H1 (cell line): Measurements from ENCODE around the gene CNGA1. TPM values are rescaled to one million over a fixed set of nuclear protein-coding genes. Genes with fewer than 3 reads are reported as not detected.

Source experiments
- CTCF ChIA-PET: fragments of 300-600 bp; sonication (Branson Sonifier 250); formaldehyde crosslinking; loops from one replicate; lab custom pipeline; 2021; ENCODE audit not compliant: partially characterized antibody; lab: Charles Lee
- POLR2A ChIA-PET: fragments of 300-600 bp; sonication (Branson Sonifier 250); formaldehyde crosslinking; loops from one replicate; lab custom pipeline; 2021; ENCODE audit warnings: inconsistent platforms; ENCODE audit not compliant: partially characterized antibody; lab: Charles Lee
- DNase-seq, 2 experiments: peaks; one replicate each; pipeline versions ENCODE4 v3.0.0 to v3.0.0-alpha.2; 2010 to 2022; ENCODE audit warnings: low spot score in 2 of 2, low read depth in 1 of 2, mixed read lengths in 1 of 2
- FAIRE-seq: peaks from 2 replicates; lab custom pipeline; 2011; peaks lifted over from hg19 to GRCh38; lab: Jason Lieb, UNC
- H2AFZ ChIP-seq: 2 replicates; pipeline ENCODE4 v1.8.1; 2012; ENCODE audit warnings: low read length, inconsistent platforms
- H2AK5ac ChIP-seq: 2 replicates; pipeline ENCODE4 v1.6.1; 2013; ENCODE audit warnings: low read depth, low read length
- H2BK120ac ChIP-seq: replicated peaks from 2 replicates; pipeline ENCODE3; 2013; ENCODE audit warnings: low read depth, low read length, inconsistent platforms
- H2BK12ac ChIP-seq: 2 replicates; pipeline ENCODE4 v1.6.1; 2013; ENCODE audit warnings: low read depth, low read length
- H2BK15ac ChIP-seq: 2 replicates; pipeline ENCODE4 v1.6.1; 2013; ENCODE audit warnings: low read length
- H2BK20ac ChIP-seq: 2 replicates; pipeline ENCODE4 v1.6.1; 2013; ENCODE audit warnings: low read length
- H2BK5ac ChIP-seq: 2 replicates; pipeline ENCODE4 v1.6.1; 2013; ENCODE audit warnings: low read depth, low read length
- H3K14ac ChIP-seq: 2 replicates; pipeline ENCODE4 v1.6.1; 2013; ENCODE audit warnings: inconsistent platforms; ENCODE audit not compliant: insufficient read length
- H3K18ac ChIP-seq: 2 replicates; pipeline ENCODE4 v1.6.1; 2013; ENCODE audit warnings: low read length; ENCODE audit errors: extremely low read depth
- H3K23ac ChIP-seq: 2 replicates; pipeline ENCODE4 v1.6.1; 2013; ENCODE audit warnings: inconsistent platforms; ENCODE audit not compliant: insufficient read length
- H3K23me2 ChIP-seq: 2 replicates; pipeline ENCODE4 v1.6.1; 2013; ENCODE audit warnings: low read depth, low read length
- H3K27ac ChIP-seq: 2 replicates; pipeline ENCODE4 v1.6.1; 2011; ENCODE audit warnings: low read depth, low read length, inconsistent platforms
- H3K27me3 ChIP-seq, 4 experiments: replicated peaks in 1 of 4; 1 replicate in 1 of 4; 2 replicates in 3 of 4; pipeline versions ENCODE4 v1.6.1 to v1.8.1; 2011 to 2013; ENCODE audit warnings: low read length in 3 of 4, mild to moderate bottlenecking in 3 of 4, inconsistent platforms in 2 of 4, mixed read lengths in 2 of 4, moderate library complexity in 1 of 4; ENCODE audit not compliant: control insufficient read depth in 3 of 4, insufficient read depth in 3 of 4; ENCODE audit errors: extremely low read depth in 1 of 4
- H3K36me3 ChIP-seq, 4 experiments: 2 replicates each; pipeline versions ENCODE4 v1.6.1 to v1.8.1; 2011 to 2013; ENCODE audit warnings: mild to moderate bottlenecking in 4 of 4, low read length in 3 of 4, moderate library complexity in 2 of 4, control low read depth in 1 of 4, inconsistent platforms in 1 of 4; ENCODE audit not compliant: insufficient read depth in 4 of 4, control insufficient read depth in 2 of 4
- H3K4ac ChIP-seq: replicated peaks from 2 replicates; pipeline ENCODE3; 2013; ENCODE audit warnings: low read length, low read depth, mixed read lengths, inconsistent platforms; ENCODE audit not compliant: insufficient read length
- H3K4me1 ChIP-seq, 4 experiments: replicated peaks in 1 of 4; 1 replicate in 1 of 4; 2 replicates in 3 of 4; pipeline versions ENCODE4 v1.6.1 to v1.8.1; 2011 to 2013; ENCODE audit warnings: low read length in 3 of 4, inconsistent platforms in 2 of 4, mixed read lengths in 1 of 4; ENCODE audit not compliant: insufficient read depth in 4 of 4, control insufficient read depth in 3 of 4
- H3K4me2 ChIP-seq, 2 experiments: 2 replicates each; pipeline versions ENCODE4 v1.6.1 to v1.8.1; 2011 to 2013; ENCODE audit warnings: low read depth in 2 of 2, low read length in 2 of 2, control low read depth in 1 of 2, inconsistent platforms in 1 of 2, mild to moderate bottlenecking in 1 of 2; ENCODE audit not compliant: insufficient read depth in 1 of 2
- H3K4me3 ChIP-seq, 4 experiments: fragments of 200-600, 300-600 bp in 1 of 4; sonication (generic), shearing (Covaris generic), sonication (Bioruptor Twin) in 1 of 4; 2 replicates each; pipeline versions ENCODE4 v1.5.1 to v1.8.1; 2011 to 2016; ENCODE audit warnings: low read length in 4 of 4, low read depth in 3 of 4, control low read depth in 2 of 4, inconsistent platforms in 2 of 4, mild to moderate bottlenecking in 2 of 4, mixed read lengths in 1 of 4, moderate library complexity in 1 of 4; ENCODE audit not compliant: insufficient read depth in 2 of 4; ENCODE audit errors: extremely low read depth in 1 of 4
- H3K56ac ChIP-seq: replicated peaks from 2 replicates; pipeline ENCODE3; 2013; ENCODE audit warnings: low read depth, mild to moderate bottlenecking, mixed read lengths, low read length, inconsistent platforms; ENCODE audit not compliant: insufficient read length
- H3K79me1 ChIP-seq: 2 replicates; pipeline ENCODE4 v1.6.1; 2013; ENCODE audit warnings: low read depth, low read length, control low read depth
- H3K79me2 ChIP-seq, 2 experiments: 2 replicates each; pipeline versions ENCODE4 v1.6.1 to v1.8.1; 2012 to 2013; ENCODE audit warnings: low read length in 2 of 2, mild to moderate bottlenecking in 2 of 2, inconsistent platforms in 1 of 2; ENCODE audit not compliant: insufficient read depth in 2 of 2, control insufficient read depth in 1 of 2
- H3K9ac ChIP-seq, 4 experiments: replicated peaks in 1 of 4; 1 replicate in 1 of 4; 2 replicates in 3 of 4; pipeline versions ENCODE4 v1.6.1 to v1.8.1; 2011 to 2013; ENCODE audit warnings: low read depth in 3 of 4, low read length in 3 of 4, control low read depth in 2 of 4, mild to moderate bottlenecking in 2 of 4, moderate library complexity in 2 of 4, inconsistent platforms in 1 of 4; ENCODE audit errors: extremely low read depth in 1 of 4
- H3K9me3 ChIP-seq, 2 experiments: 2 replicates each; pipeline versions ENCODE4 v1.6.1 to v1.8.1; 2012 to 2013; ENCODE audit warnings: mild to moderate bottlenecking in 2 of 2, moderate library complexity in 2 of 2, control low read depth in 1 of 2, inconsistent platforms in 1 of 2, low read depth in 1 of 2, low read length in 1 of 2, mixed read lengths in 1 of 2; ENCODE audit not compliant: insufficient read depth in 2 of 2
- H4K20me1 ChIP-seq, 2 experiments: replicated peaks in 1 of 2; 2 replicates each; pipeline versions ENCODE3 to v1.8.1; 2011 to 2013; ENCODE audit warnings: inconsistent platforms in 2 of 2, low read length in 2 of 2, mild to moderate bottlenecking in 1 of 2; ENCODE audit not compliant: insufficient read depth in 2 of 2, control insufficient read depth in 1 of 2
- H4K5ac ChIP-seq: 2 replicates; pipeline ENCODE4 v1.6.1; 2013; ENCODE audit warnings: low read length, low read depth, mixed read lengths, inconsistent platforms; ENCODE audit not compliant: insufficient read length
- H4K8ac ChIP-seq: 2 replicates; pipeline ENCODE4 v1.8.0; 2013; ENCODE audit warnings: mild to moderate bottlenecking, moderate library complexity, low read length, inconsistent platforms; ENCODE audit not compliant: insufficient read depth; ENCODE audit errors: extremely low read depth
- H4K91ac ChIP-seq: replicated peaks from 2 replicates; pipeline ENCODE3; 2013; ENCODE audit warnings: low read length, mixed read lengths, inconsistent platforms; ENCODE audit not compliant: insufficient read length
- HDAC6 ChIP-seq: IDR thresholded peaks from one replicate; pipeline ENCODE4 v1.7.1; 2012; ENCODE audit warnings: low read depth, mild to moderate bottlenecking, inconsistent platforms, low read length, moderate library complexity
- WGBS, 2 experiments: shearing (Covaris generic) in 1 of 2; methylation state at CpG; one replicate each; pipeline versions ENCODE4 v1.1.6 to v1.1.7; 2013 to 2015; ENCODE audit warnings: low lambda C conversion rate in 2 of 2, mixed read lengths in 2 of 2, inconsistent platforms in 1 of 2, low coverage in 1 of 2, missing lambda C conversion rate in 1 of 2; ENCODE audit not compliant: insufficient replicate concordance in 2 of 2, insufficient coverage in 1 of 2, insufficient read length in 1 of 2; ENCODE audit errors: extremely low coverage in 1 of 2, missing lambda C conversion rate in 1 of 2; 5-methylcytosine and 5-hydroxymethylcytosine counted together
- polyA plus RNA-seq, 7 experiments: library from polyadenylated mRNA; depleted of rRNA in 3 of 7; stranded (reverse) in 5 of 7; unstranded in 2 of 7; fragments of >200 nt in 5 of 7; fragments of 200-250 nt in 2 of 7; gene quantifications; 1 replicate in 5 of 7; 2 replicates in 1 of 7; 4 replicates in 1 of 7; pipeline versions ENCODE4 v1.2.1 to v1.2.3, GENCODE V29; 2011 to 2013; ENCODE audit warnings: missing spikeins in 2 of 7, mixed read lengths in 2 of 7
- total RNA-seq: library from RNA; stranded (reverse); fragmentation: NEBNext Ultra II Directional; extraction: Animal tissue kit (Norgen Biotek cat#: 25700); gene quantifications from 2 replicates; pipeline ENCODE4 v1.2.1, GENCODE V29; 2021

Gene CNGA1
- total and polyA plus RNA-seq, 2 of the 8 experiments (the other 6 are each of a cell fraction or from before 2014, with no cell fraction given) = 0.17 to 0.54 TPM

GRCh38 chr4:48041535-48042137 lies 25.2 kb upstream of the CNGA1 start:
- H3K27ac ChIP-seq = no peak overlapping the region
- no peaks in the 10 kb centered on the region for H3K27me3 ChIP-seq
- TF ChIP-seq HDAC6 = no peak
- no peak overlapping the region for H2AK5ac ChIP-seq
- H3K79me2 ChIP-seq = no peaks in the 10 kb centered on the region
- no peak overlapping the region for H4K8ac ChIP-seq
- H4K5ac ChIP-seq = no peak overlapping the region
- H3K23me2 ChIP-seq = no peaks in the 10 kb centered on the region
- no peak overlapping the region for H4K91ac ChIP-seq
- H2BK20ac ChIP-seq = no peak overlapping the region
- H2BK15ac ChIP-seq = no peak overlapping the region
- H3K9me3 ChIP-seq = no peaks in the 10 kb centered on the region
- 63% methylated on average over 4 of the region's 4 CpGs; no CpG with 5 or more reads in 1 of the 2 experiments for WGBS, 2 experiments
- H3K18ac ChIP-seq = no peak overlapping the region
- DNase-seq (no peak), FAIRE-seq (no peak)
- H3K14ac ChIP-seq = no peak overlapping the region
- no peaks in the 10 kb centered on the region; a peak in 1 of 7 replicates for H3K4me1 ChIP-seq
- CTCF ChIA-PET = interaction anchor here (0.6 to 9.3 kb wide), 6 partner anchors 8 to 220 kb away, joined by 3 to 85 read pairs (median 4); no protein-coding TSS in a partner anchor
- no peaks in the 10 kb centered on the region; the same call in 1 of the 2 replicates for H3K79me1 ChIP-seq
- no peaks in the 10 kb centered on the region for H4K20me1 ChIP-seq
- H3K4me2 ChIP-seq = no peak overlapping the region
- H3K9ac ChIP-seq = no peak overlapping the region
- POLR2A ChIA-PET = interaction anchor here (1.5 kb wide), 1 partner anchor 10 kb away, joined by 5 read pairs; no protein-coding TSS in a partner anchor
- H3K56ac ChIP-seq = no peak overlapping the region
- no peak overlapping the region for H3K4ac ChIP-seq
- H3K23ac ChIP-seq = no peak overlapping the region
- H2BK12ac ChIP-seq = no peak overlapping the region
- no peak overlapping the region for H2BK120ac ChIP-seq
- 0 out of 2 replicates have a peak overlapping the region, but pooled peaks have one; percentile 23 for H2AFZ ChIP-seq
- no peak overlapping the region for H3K4me3 ChIP-seq
- H3K36me3 ChIP-seq = no peaks in the 10 kb centered on the region
- H2BK5ac ChIP-seq = no peak overlapping the region
